ENCODE measurements around the gene PCSK5. TPM values are rescaled to one million over a fixed set of nuclear protein-coding genes. Genes with fewer than 3 reads are reported as not detected.
"Not testable (repeated sequence)": the region's sequence is repeated elsewhere in the genome, so short reads cannot be mapped to it uniquely, and the experiment has no call there.

Gene PCSK5
- total RNA-seq, 1 donor from 2014 or later, result 1.5 TPM

DNA sequence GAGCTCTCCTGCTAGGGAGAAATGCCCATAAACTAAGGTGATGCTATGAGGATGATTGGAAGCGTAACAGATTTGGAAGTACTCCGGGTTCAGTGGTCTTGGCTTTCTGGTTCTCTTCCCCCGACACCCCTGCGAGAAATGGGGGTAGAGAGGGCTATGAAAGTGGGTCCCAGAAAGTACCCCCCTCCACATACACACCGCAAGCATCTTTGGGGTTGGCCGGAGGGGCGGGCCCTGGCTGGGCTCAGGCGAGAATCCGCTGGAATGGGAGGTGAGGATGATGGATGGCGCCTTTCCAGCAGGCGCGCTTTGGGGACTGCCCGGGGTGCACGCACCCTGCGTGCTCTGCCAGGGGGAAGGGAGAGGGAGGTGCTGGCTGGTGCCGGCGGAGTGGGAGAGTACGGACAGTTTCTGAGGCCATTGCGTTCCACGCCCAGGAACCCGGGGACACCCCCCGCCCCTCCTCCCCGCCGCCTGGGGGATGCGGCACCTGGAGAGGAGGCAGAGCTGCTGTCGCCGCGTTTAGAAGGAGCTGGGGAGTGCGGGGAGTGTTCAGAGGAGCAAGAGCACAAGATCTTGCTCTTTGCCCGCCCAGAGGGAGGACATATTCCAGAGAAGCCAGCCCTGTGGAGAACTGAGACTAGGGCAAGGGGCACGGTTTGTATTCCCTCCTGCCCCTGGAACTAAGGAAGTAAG, 1.9 kb downstream of the PCSK5 start:
- intact Hi-C loops (cut with micrococcal nuclease), result loop anchor here (5.0 kb wide), 2 partner anchors 115 to 130 kb away; no protein-coding TSS in a partner anchor
- DNase-seq (ENCODE audit: low spot score), result peak; percentile 8
- Mint-ChIP-seq H3K9me3 (no peaks in the 10 kb centered on the region), H3K27me3 (ENCODE audit: low read depth) (peaks cover 48% of the 10 kb centered on the region), H3K27ac (no peak overlapping the region), H3K36me3 (ENCODE audit: low read depth) (no peaks in the 10 kb centered on the region), H3K4me1 (ENCODE audit: low read depth) (peaks cover 24% of the 10 kb centered on the region), H3K4me3 (ENCODE audit: low read depth) (peak overlapping the region; percentile 92)

DNA sequence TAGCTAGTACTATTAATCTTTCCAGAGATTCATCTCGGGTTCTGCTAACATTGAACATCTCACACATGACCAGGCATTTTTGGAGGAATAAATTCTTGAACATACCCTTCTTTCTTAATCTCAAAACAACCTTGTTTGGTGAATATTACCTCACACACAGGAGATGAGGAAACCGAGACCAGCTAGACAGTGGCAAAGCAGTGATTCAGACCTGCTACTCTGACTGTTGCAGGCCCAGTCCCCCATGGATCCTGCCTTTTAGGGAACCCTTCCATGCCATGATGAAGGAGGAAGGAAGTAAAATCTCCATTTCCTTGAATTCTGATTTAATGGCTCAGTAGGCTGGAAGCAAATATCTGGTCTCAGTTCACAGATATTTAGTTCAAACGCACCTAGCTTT, 2.6 kb downstream of the PCSK5 start:
- intact Hi-C loops (cut with micrococcal nuclease), result loop anchor here (5.0 kb wide), 2 partner anchors 114 to 129 kb away; no protein-coding TSS in a partner anchor
- H3K27ac Mint-ChIP-seq, result no peak overlapping the region
- H3K27me3 Mint-ChIP-seq (ENCODE audit: low read depth), result peaks cover 44% of the 10 kb centered on the region
- DNase-seq (ENCODE audit: low spot score), result no peak
- H3K36me3 Mint-ChIP-seq (ENCODE audit: low read depth), result no peaks in the 10 kb centered on the region
- no peak overlapping the region for H3K4me3 Mint-ChIP-seq (ENCODE audit: low read depth)
- peaks cover 24% of the 10 kb centered on the region for H3K4me1 Mint-ChIP-seq (ENCODE audit: low read depth)
- H3K9me3 Mint-ChIP-seq, result no peaks in the 10 kb centered on the region

DNA sequence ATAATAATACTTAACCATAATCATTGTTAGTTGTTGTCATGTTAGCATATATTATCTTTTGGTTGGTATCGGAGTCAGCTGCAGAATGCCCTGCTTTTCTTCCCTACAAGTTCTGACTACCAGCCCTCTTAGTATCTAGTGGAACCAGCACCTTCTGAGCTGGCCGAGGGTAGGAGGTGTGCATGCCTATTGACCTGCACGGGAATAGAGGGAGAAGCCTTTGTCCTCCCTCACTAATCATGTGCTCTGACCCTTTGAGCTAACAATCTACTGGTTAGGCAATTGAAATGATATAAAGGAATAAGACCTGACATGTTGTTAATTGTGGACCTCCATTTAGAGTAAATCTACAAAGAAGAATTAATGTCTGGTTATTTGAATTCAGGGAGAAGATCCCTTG, 4.1 kb downstream of the PCSK5 start:
- intact Hi-C loops (cut with micrococcal nuclease), result loop anchor here (5.0 kb wide), 2 partner anchors 113 to 128 kb away; no protein-coding TSS in a partner anchor
- no peak for DNase-seq (ENCODE audit: low spot score)
- Mint-ChIP-seq H3K36me3 (ENCODE audit: low read depth) (no peaks in the 10 kb centered on the region), H3K9me3 (no peaks in the 10 kb centered on the region), H3K4me3 (ENCODE audit: low read depth) (no peak overlapping the region), H3K27ac (no peak overlapping the region), H3K4me1 (ENCODE audit: low read depth) (peaks cover 18% of the 10 kb centered on the region), H3K27me3 (ENCODE audit: low read depth) (peaks cover 37% of the 10 kb centered on the region)

DNA sequence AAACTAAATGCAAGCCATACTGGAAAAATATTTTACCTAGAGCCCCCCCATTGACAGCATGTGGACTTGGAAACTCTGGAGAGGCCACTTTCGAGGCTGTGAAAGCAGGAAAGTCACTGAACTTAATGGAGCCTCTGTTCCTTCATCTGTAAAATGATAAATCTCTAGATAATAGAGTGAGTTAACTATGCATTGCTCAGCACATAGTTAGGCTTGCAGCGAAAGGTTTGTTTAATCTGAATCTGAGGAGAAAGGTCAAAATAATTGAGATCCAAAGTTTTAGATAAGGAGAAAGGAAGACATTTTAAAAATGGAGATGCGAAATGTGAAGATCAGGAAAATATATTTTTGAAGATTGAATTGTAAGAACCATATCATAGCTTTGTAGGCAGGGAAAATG, 4.6 kb downstream of the PCSK5 start:
- Mint-ChIP-seq H3K36me3 (ENCODE audit: low read depth) (no peaks in the 10 kb centered on the region), H3K4me3 (ENCODE audit: low read depth) (no peak overlapping the region), H3K9me3 (no peaks in the 10 kb centered on the region), H3K4me1 (ENCODE audit: low read depth) (peaks cover 14% of the 10 kb centered on the region), H3K27me3 (ENCODE audit: low read depth) (peaks cover 32% of the 10 kb centered on the region), H3K27ac (no peak overlapping the region)
- DNase-seq (ENCODE audit: low spot score), result no peak
- intact Hi-C loops (cut with micrococcal nuclease), result no loop called here

DNA sequence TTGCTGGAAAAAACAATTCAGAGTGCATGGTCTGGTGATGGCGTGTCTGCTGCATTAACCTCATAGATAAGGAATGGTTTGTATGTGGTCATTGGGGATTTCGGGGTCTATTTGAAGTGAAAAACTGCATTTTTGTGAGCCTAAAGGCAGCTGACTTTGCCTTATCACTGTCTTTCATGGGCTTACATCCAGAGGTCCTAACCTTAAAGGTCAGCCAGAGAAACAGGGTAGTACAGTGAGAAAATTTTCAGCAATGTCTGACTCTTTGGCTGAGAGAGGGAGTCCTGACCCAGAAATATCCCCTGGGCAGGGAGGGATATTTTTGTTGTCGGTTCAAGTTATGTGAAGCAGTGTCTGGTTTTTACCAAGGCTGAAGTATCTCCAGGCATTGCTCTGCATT, 5.7 kb downstream of the PCSK5 start:
- H3K9me3 Mint-ChIP-seq, result no peaks in the 10 kb centered on the region
- peaks cover 12% of the 10 kb centered on the region for H3K4me1 Mint-ChIP-seq (ENCODE audit: low read depth)
- intact Hi-C loops (cut with micrococcal nuclease), result no loop called here
- H3K36me3 Mint-ChIP-seq (ENCODE audit: low read depth), result no peaks in the 10 kb centered on the region
- no peak overlapping the region for H3K27ac Mint-ChIP-seq
- no peak overlapping the region for H3K4me3 Mint-ChIP-seq (ENCODE audit: low read depth)
- no peak for DNase-seq (ENCODE audit: low spot score)
- peaks cover 31% of the 10 kb centered on the region for H3K27me3 Mint-ChIP-seq (ENCODE audit: low read depth)

DNA sequence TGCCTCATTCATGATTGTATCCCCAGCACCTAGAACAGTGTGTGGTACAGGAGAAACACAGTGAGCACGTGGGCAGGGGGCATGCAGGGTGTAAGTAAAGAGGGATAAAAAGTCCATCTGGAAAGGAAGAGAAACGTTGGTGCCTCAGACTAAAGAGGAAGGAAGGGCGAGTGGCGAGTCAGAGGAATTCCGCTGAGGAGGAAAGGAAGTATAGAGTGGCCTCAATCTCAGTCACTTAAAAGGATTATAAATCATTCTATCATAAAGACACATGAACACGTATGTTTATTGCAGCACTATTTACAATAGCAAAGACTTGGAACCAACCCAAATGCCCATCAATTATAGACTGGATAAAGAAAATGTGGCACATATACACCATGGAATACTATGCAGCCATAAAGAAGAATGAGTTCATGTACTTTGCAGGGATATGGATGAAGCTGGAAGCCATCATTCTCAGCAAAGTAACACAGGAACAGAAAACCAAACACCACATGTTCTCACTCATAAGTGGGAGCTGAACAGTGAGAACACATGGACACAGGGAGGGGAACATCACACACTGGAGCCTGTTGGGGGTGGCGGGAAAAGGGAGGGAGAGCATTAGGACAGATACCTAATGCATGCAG, 10.5 kb downstream of the PCSK5 start:
- H3K27me3 Mint-ChIP-seq (ENCODE audit: low read depth); H3K27ac Mint-ChIP-seq; intact Hi-C loops (cut with micrococcal nuclease); H3K9me3 Mint-ChIP-seq; H3K4me3 Mint-ChIP-seq (ENCODE audit: low read depth); DNase-seq (ENCODE audit: low spot score); H3K4me1 Mint-ChIP-seq (ENCODE audit: low read depth); H3K36me3 Mint-ChIP-seq (ENCODE audit: low read depth): not testable (repeated sequence)

DNA sequence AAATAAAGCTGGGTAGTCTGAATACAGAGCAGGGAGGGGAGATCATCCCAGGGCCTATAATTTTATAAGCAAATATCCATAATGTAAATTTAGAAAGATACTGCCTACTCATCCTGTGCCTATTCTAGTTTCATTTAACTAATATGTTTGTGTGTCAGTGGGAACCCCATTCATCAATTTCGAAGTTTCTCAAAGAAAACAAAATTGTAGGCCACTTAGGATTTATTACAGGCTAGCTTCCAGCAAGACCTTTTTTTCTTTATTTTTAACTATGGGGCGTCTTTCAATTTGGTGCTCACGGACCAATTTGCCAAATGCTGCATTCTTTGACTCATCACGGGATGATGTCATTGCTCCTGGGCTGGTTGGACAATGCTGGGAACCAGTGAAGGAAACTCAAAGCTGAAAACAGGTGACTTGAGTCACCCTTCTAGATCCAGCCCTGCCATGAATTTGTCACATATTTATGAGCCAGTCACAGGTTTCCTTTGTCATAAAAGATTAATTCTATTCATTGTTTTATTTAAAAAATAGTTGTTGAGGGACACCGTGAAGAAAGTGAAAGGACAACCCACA, 13.4 kb downstream of the PCSK5 start:
- intact Hi-C loops (cut with micrococcal nuclease), result no loop called here
- no peaks in the 10 kb centered on the region for H3K4me1 Mint-ChIP-seq (ENCODE audit: low read depth)
- no peak for DNase-seq (ENCODE audit: low spot score)
- no peak overlapping the region for H3K27ac Mint-ChIP-seq
- no peaks in the 10 kb centered on the region for H3K27me3 Mint-ChIP-seq (ENCODE audit: low read depth)
- H3K4me3 Mint-ChIP-seq (ENCODE audit: low read depth), result no peak overlapping the region
- H3K36me3 Mint-ChIP-seq (ENCODE audit: low read depth), result no peaks in the 10 kb centered on the region
- no peaks in the 10 kb centered on the region for H3K9me3 Mint-ChIP-seq

DNA sequence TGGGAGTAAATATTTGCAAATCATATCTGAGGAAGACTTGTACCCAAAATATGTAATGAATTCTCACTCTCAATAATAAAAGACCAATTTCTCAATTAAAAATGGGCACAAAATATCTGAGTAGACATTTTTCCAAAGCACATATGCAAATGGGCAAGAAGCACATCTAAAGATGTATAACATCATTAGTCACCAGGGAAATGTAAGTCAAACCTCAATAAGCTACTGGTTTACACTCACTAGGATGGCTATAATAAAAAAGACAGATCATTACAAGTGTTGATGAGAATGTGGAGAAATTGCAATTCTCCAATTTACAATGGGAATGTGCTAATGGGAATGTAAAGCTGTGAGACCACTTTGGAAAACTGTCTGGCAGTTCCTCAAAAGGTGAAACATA, 13.9 kb downstream of the PCSK5 start:
- no peak overlapping the region for H3K27ac Mint-ChIP-seq
- no peaks in the 10 kb centered on the region for H3K9me3 Mint-ChIP-seq
- no peaks in the 10 kb centered on the region for H3K36me3 Mint-ChIP-seq (ENCODE audit: low read depth)
- no peak overlapping the region for H3K4me3 Mint-ChIP-seq (ENCODE audit: low read depth)
- no peaks in the 10 kb centered on the region for H3K27me3 Mint-ChIP-seq (ENCODE audit: low read depth)
- H3K4me1 Mint-ChIP-seq (ENCODE audit: low read depth), result no peaks in the 10 kb centered on the region
- no peak for DNase-seq (ENCODE audit: low spot score)
- intact Hi-C loops (cut with micrococcal nuclease), result no loop called here

DNA sequence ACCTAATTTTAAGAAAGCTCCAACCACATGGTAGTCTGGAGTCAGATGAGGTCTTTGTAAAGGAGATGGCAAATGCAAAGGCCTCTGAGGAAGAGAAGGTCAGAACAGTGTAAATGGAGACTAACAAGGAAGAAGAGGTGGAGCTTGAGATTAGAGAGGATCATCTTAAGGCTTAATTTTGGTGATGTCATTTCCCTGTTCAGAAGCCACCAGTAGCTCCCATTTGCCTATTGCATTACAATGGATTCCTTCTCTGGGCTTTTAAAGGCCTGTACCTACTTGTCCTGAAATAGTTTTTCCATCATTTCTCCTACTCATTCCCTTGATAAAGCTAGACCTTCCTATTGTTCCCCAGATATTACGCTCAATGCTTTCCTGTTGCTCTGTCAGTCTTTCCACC, 16.1 kb downstream of the PCSK5 start:
- no peak overlapping the region for H3K27ac Mint-ChIP-seq
- peaks cover 1% of the 10 kb centered on the region for H3K4me1 Mint-ChIP-seq (ENCODE audit: low read depth)
- no peaks in the 10 kb centered on the region for H3K9me3 Mint-ChIP-seq
- H3K4me3 Mint-ChIP-seq (ENCODE audit: low read depth), result no peak overlapping the region
- H3K27me3 Mint-ChIP-seq (ENCODE audit: low read depth), result no peaks in the 10 kb centered on the region
- intact Hi-C loops (cut with micrococcal nuclease), result no loop called here
- H3K36me3 Mint-ChIP-seq (ENCODE audit: low read depth), result no peaks in the 10 kb centered on the region
- no peak for DNase-seq (ENCODE audit: low spot score)

DNA sequence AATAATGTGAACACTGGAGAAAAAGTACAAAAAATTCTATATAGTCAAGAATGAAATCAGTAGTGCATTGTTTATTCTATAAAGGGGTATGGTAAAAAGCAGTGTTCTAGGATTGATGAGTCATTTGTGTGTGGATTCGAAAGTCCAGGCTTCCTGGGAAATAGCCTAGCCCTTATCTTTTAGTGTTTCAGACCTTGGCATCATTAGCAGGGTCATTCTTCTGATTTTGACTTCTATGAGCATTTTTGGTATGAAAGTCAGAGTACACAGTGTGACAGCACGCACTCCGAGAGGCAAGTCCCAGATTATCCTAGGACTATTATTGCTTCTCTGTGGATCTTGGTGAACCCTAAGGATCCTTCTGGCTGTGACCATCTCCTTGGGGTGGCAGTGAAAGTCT, 16.9 kb downstream of the PCSK5 start:
- H3K9me3 Mint-ChIP-seq, result no peaks in the 10 kb centered on the region
- H3K27ac Mint-ChIP-seq, result no peak overlapping the region
- no peak for DNase-seq (ENCODE audit: low spot score)
- peaks cover 1% of the 10 kb centered on the region for H3K4me1 Mint-ChIP-seq (ENCODE audit: low read depth)
- no peaks in the 10 kb centered on the region for H3K36me3 Mint-ChIP-seq (ENCODE audit: low read depth)
- intact Hi-C loops (cut with micrococcal nuclease), result no loop called here
- no peak overlapping the region for H3K4me3 Mint-ChIP-seq (ENCODE audit: low read depth)
- H3K27me3 Mint-ChIP-seq (ENCODE audit: low read depth), result no peaks in the 10 kb centered on the region

DNA sequence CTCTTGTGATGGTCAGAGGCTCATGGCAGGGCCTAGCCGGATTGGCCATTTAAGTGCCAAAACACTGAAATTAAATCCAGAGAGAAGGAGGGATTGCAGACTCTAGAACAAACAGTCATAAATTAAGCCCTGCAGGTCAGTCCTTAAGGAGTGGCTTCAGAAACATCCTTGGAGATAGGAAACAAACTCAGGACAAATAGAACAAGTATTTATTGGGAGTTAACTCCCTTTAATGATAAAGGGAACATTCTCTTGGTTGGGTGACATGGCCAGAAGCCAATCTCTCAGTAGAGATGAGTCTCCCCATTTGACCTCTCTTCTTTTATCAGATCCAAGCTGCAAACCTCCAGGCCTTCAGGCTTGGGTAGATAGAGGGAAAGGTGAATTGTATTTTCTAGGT, 17.4 kb downstream of the PCSK5 start:
- H3K27ac Mint-ChIP-seq, result no peak overlapping the region
- no peak overlapping the region for H3K4me3 Mint-ChIP-seq (ENCODE audit: low read depth)
- H3K36me3 Mint-ChIP-seq (ENCODE audit: low read depth), result no peaks in the 10 kb centered on the region
- peaks cover 1% of the 10 kb centered on the region for H3K4me1 Mint-ChIP-seq (ENCODE audit: low read depth)
- intact Hi-C loops (cut with micrococcal nuclease), result no loop called here
- no peaks in the 10 kb centered on the region for H3K27me3 Mint-ChIP-seq (ENCODE audit: low read depth)
- DNase-seq (ENCODE audit: low spot score), result no peak
- H3K9me3 Mint-ChIP-seq, result no peaks in the 10 kb centered on the region

DNA sequence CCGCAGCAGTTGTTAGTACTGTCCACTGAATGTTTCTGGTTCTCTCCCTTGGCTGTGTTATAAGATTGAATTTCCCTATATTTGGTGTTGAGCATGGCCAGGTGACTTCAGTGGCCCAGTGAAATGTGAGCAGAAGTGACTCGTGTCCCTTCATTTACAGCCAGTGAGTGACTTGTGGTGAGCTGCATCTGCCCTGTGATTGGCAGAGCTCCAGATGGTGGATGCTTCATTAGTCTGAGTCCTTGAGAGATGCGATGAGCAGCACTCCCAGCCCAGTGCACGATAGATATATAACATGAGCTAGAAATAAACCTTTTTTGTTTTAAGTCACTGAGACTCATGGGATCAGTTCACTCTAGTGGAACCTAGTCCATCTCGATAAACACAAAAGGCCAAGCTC, 19.3 kb downstream of the PCSK5 start:
- peaks cover 1% of the 10 kb centered on the region for H3K4me1 Mint-ChIP-seq (ENCODE audit: low read depth)
- no peaks in the 10 kb centered on the region for H3K36me3 Mint-ChIP-seq (ENCODE audit: low read depth)
- DNase-seq (ENCODE audit: low spot score), result no peak
- H3K27me3 Mint-ChIP-seq (ENCODE audit: low read depth), result no peaks in the 10 kb centered on the region
- no peaks in the 10 kb centered on the region for H3K9me3 Mint-ChIP-seq
- no peak overlapping the region for H3K27ac Mint-ChIP-seq
- intact Hi-C loops (cut with micrococcal nuclease), result no loop called here
- H3K4me3 Mint-ChIP-seq (ENCODE audit: low read depth), result no peak overlapping the region

DNA sequence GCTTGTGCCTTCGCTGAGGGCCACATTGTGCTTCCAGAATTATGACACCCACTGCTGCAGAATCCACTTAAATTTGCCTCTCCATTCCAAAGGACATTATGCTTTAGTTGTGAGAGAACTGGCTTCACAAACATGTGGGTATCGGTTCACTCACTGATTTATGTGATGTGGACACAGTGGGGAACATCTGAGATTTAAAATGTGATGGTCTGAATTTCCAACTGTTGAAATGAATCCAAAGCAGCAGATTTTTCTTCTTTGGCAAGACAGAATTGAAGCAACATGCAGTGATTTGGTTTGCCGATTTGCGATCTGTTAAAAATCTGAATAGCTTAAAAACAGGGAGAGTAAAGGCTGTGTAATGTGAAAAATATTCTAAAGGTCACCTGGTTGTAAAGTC, 20.3 kb downstream of the PCSK5 start:
- no peak overlapping the region for H3K27ac Mint-ChIP-seq
- H3K4me1 Mint-ChIP-seq (ENCODE audit: low read depth), result peaks cover 1% of the 10 kb centered on the region
- no peaks in the 10 kb centered on the region for H3K9me3 Mint-ChIP-seq
- intact Hi-C loops (cut with micrococcal nuclease), result no loop called here
- no peaks in the 10 kb centered on the region for H3K27me3 Mint-ChIP-seq (ENCODE audit: low read depth)
- no peak for DNase-seq (ENCODE audit: low spot score)
- H3K4me3 Mint-ChIP-seq (ENCODE audit: low read depth), result no peak overlapping the region
- H3K36me3 Mint-ChIP-seq (ENCODE audit: low read depth), result no peaks in the 10 kb centered on the region

Measured in activated T-helper 2 cell treated with anti-CD3 and anti-CD28 coated beads, Interferon-gamma antibody, Interleukin-2, Interleukin-4, amounts not matched to agents 10 μg/mL and 5 μg/mL and 100 μg/mL, durations not matched to agents 14 hours and 24 hours and 36 hours (primary cell).